ENCODE data around the gene POLD1.

POLD1 gene

DNA sequence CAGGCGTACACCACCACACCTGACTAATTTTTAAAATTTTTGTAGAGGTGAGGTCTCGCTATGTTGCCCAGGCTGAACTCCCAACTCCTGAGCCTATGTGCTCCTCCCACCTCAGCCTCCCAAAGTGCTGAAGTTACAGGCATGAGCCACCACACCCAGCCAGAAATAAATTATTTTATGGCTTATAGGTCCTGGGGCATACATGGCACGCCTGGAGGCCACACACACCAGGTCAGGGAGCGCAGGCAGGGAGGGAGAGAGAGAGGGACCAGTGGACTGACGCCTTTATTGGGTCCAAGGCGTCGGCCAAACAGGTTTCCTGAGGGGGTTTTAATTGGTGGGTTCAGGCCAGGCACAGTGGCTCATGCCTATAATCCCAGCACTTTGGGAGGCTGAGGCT lies 41.4 kb downstream of the POLD1 start:
- TF ChIP-seq, protein P1, sequence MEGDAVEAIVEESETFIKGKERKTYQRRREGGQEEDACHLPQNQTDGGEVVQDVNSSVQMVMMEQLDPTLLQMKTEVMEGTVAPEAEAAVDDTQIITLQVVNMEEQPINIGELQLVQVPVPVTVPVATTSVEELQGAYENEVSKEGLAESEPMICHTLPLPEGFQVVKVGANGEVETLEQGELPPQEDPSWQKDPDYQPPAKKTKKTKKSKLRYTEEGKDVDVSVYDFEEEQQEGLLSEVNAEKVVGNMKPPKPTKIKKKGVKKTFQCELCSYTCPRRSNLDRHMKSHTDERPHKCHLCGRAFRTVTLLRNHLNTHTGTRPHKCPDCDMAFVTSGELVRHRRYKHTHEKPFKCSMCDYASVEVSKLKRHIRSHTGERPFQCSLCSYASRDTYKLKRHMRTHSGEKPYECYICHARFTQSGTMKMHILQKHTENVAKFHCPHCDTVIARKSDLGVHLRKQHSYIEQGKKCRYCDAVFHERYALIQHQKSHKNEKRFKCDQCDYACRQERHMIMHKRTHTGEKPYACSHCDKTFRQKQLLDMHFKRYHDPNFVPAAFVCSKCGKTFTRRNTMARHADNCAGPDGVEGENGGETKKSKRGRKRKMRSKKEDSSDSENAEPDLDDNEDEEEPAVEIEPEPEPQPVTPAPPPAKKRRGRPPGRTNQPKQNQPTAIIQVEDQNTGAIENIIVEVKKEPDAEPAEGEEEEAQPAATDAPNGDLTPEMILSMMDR (IDR thresholded peaks at IDR 0.05), result no peak

DNA sequence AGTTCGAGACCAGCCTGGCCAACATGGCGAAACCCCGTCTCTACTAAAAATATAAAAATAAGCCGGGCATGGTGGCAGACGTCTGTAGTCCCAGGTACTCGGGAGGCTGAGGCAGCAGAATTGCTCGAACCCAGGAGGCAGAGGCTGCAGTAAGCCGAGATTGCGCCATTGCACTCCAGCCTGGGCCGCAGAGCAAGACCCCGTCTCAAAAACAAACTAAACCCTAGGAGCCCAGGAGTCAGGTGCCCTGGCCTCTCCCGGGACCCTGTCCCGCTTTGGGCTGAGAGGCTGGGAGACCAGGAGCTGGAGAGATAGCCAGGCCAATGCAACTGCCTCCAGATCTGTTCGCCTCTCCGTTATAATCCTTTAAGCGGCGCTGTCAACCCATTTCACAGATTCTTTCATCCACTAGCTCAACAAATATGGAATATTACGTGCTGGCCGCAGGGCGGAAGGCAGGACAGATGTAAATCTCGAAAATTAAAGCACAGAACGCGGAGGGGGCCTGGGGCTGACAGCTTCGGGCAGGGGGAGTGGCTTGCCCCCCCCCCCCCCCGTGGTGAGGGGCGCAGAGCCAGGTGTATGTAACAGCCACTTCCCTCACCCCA lies 43.3 kb downstream of the POLD1 start:
- Histone ChIP-seq H3K27me3 (peaks cover 6% of the 10 kb centered on the region), H3K4me3 (ENCODE audit: low read depth in 1 of 2, low read length in 1 of 2) (peak overlapping the region; percentile 43 to 46)
- TF ChIP-seq, protein P1 (IDR thresholded peaks at IDR 0.05), result no peak

More for the DNA sequence above, 41.4 kb downstream of the POLD1 start:
- no peaks in the 10 kb centered on the region for H3K36me3 ChIP-seq
- H3K4me1 ChIP-seq (ENCODE audit: control insufficient read depth in 1 of 2, insufficient read depth in 1 of 2, low read depth in 1 of 2, low read length in 1 of 2), result peaks cover 6 to 10% of the 10 kb centered on the region in 2 experiments
- no peak overlapping the region for H3K27ac ChIP-seq
- peaks cover 5% of the 10 kb centered on the region for H3K27me3 ChIP-seq
- H3K4me3 ChIP-seq (ENCODE audit: low read depth in 1 of 2, low read length in 1 of 2), result no peak overlapping the region
- no peaks in the 10 kb centered on the region for H3K9me3 ChIP-seq

DNA sequence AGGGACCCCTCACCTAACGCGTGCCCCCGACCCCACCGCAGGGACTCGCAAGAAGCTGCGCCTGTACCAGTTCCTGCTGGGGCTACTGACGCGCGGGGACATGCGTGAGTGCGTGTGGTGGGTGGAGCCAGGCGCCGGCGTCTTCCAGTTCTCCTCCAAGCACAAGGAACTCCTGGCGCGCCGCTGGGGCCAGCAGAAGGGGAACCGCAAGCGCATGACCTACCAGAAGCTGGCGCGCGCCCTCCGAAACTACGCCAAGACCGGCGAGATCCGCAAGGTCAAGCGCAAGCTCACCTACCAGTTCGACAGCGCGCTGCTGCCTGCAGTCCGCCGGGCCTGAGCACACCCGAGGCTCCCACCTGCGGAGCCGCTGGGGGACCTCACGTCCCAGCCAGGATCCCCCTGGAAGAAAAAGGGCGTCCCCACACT lies 43.9 kb downstream of the POLD1 start:
- H3K27ac ChIP-seq, result peak overlapping the region; percentile 12
- H3K4me1 ChIP-seq (ENCODE audit: control insufficient read depth in 1 of 2, insufficient read depth in 1 of 2, low read depth in 1 of 2, low read length in 1 of 2), result peaks cover 17 to 28% of the 10 kb centered on the region in 2 experiments
- H3K9me3 ChIP-seq, result no peaks in the 10 kb centered on the region
- H3K36me3 ChIP-seq, result no peaks in the 10 kb centered on the region
- peaks cover 12% of the 10 kb centered on the region for H3K27me3 ChIP-seq
- H3K4me3 ChIP-seq (ENCODE audit: low read depth in 1 of 2, low read length in 1 of 2), result peak overlapping the region; percentile 43 to 46
- TF ChIP-seq, protein P1 (IDR thresholded peaks at IDR 0.05), result no peak

More for the DNA sequence above, 43.3 kb downstream of the POLD1 start:
- Histone ChIP-seq H3K4me1 (ENCODE audit: control insufficient read depth in 1 of 2, insufficient read depth in 1 of 2, low read depth in 1 of 2, low read length in 1 of 2) (peaks cover 17 to 25% of the 10 kb centered on the region in 2 experiments), H3K27ac (peak overlapping the region; percentile 12), H3K9me3 (no peaks in the 10 kb centered on the region), H3K36me3 (no peaks in the 10 kb centered on the region)

DNA sequence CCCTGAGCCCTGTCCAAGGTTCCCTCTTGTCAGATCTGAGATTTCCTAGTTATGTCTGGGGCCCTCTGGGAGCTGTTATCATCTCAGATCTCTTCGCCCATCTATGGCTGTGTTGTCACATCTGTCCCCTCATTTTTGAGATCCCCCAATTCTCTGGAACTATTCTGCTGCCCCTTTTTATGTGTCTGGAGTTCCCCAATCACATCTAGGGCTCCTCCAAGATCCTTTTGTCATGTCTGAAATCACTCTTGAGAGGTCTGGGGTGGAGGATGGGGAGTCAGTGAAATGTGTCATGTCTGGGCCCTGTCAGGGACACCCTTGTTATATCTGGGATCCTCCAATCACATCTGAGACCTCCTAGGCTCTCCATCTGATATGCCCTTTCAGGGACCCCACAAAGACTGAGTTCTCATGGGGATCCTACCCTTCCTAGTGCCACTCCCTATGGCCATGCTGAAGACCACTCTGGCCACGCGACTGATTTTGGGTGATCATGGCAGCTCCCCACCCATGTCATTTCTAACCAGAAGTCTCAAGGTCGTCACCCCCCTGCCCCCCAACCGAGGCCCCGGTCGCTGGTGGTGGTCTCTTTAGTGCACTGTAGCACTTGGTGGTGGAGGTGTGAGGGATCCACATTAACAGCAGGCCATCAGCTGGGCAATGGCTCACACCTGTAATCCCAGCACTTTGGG lies 44.8 kb downstream of the POLD1 start:
- H3K27ac ChIP-seq, result no peak overlapping the region
- peaks cover 17 to 28% of the 10 kb centered on the region in 2 experiments for H3K4me1 ChIP-seq (ENCODE audit: control insufficient read depth in 1 of 2, insufficient read depth in 1 of 2, low read depth in 1 of 2, low read length in 1 of 2)
- H3K36me3 ChIP-seq, result no peaks in the 10 kb centered on the region
- H3K27me3 ChIP-seq, result peaks cover 21% of the 10 kb centered on the region
- H3K9me3 ChIP-seq, result no peaks in the 10 kb centered on the region
- no peak overlapping the region for H3K4me3 ChIP-seq (ENCODE audit: low read depth in 1 of 2, low read length in 1 of 2)
- TF ChIP-seq, protein P1 (IDR thresholded peaks at IDR 0.05), result no peak

DNA sequence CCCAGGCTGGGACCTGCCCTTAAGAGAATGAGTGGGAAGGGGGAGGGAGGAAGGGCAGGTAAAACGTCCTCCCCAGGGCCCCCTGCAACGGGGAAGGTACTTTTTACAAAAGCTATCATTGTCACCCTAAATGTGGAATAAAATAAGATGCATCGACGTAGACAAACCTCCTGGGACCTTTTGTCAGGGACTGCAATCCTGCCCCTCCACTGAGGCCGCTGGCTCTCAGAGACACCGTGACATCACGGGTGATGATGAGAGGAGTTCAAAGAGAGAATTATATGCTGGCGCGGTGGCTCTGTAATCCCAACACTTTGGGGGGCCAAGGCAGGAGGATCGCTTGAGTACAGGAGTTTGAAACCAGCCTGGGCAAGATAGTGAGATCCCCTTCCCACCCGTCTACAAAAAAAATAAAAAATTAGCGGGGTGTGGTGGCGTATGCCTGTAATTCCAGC lies 46.8 kb downstream of the POLD1 start:
- H3K9me3 ChIP-seq, result no peaks in the 10 kb centered on the region
- H3K4me1 ChIP-seq (ENCODE audit: control insufficient read depth in 1 of 2, insufficient read depth in 1 of 2, low read depth in 1 of 2, low read length in 1 of 2), result peaks cover 17 to 28% of the 10 kb centered on the region in 2 experiments
- H3K4me3 ChIP-seq (ENCODE audit: low read depth in 1 of 2, low read length in 1 of 2), result peak overlapping the region; percentile 56 to 78
- TF ChIP-seq, protein P1 (IDR thresholded peaks at IDR 0.05), result no peak
- H3K27ac ChIP-seq, result peak overlapping the region; percentile 67
- no peaks in the 10 kb centered on the region for H3K36me3 ChIP-seq
- peaks cover 35% of the 10 kb centered on the region for H3K27me3 ChIP-seq

Data from neutrophil (primary cell).